ENCODE measurements around the gene GGT6.
"Not testable (repeated sequence)": the region's sequence is repeated elsewhere in the genome, so short reads cannot be mapped to it uniquely, and the experiment has no call there.

The GGT6 gene

DNA sequence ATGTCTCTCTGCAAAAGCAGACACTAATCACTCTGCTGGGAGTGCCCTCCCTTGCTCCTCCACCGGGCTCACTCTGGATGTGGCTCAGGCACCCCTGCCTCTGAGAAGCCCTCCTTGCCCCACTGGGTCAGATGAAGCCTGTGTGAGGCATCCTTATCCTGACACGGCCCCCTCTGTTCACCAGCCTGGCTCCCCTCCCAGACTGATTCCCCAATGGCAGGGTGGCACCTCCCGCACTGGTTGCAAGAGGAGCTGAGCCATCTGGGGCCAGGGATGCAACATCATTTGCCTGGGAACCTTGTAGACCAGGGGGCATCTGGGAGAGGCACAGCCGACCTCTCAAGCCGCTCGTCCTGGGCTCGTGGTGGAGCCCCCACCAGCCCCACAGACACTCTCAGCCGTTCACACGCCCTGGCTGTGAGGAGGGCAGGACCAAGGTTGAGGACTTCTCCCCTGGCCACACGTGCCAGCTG, 30.6 kb upstream of the GGT6 start:
- FAIRE-seq: no peak

- not testable (repeated sequence) for FAIRE-seq
Observed at GRCh38 chr17:4590042-4590441, 29.7 kb upstream of the GGT6 start.

GRCh38 chr17:4588898-4589625, 28.7 kb upstream of the GGT6 start:
- FAIRE-seq: no peak

DNA sequence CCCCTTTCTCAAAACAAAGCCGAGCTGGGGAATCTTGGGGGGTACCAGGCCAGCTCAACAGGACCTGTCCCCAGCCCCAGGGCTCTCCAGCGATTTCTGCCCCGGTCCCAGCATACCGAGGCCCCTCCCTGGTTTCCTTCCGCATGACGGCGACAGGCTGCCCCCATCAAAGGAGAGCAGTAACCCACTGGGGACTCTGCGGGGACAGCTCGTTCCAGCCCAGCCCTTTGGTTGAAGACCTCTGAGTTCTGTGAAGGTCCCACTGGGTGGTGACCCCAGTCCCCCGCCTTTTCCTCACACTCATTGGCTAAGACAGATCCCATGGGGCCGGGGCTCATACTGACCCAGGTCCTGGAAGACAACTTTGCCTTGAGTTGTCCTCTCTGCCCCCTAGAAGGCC, 28.0 kb upstream of the GGT6 start:
- FAIRE-seq: no peak

- FAIRE-seq: no peak
Observed at GRCh38 chr17:4587803-4588202, 27.4 kb upstream of the GGT6 start.

DNA sequence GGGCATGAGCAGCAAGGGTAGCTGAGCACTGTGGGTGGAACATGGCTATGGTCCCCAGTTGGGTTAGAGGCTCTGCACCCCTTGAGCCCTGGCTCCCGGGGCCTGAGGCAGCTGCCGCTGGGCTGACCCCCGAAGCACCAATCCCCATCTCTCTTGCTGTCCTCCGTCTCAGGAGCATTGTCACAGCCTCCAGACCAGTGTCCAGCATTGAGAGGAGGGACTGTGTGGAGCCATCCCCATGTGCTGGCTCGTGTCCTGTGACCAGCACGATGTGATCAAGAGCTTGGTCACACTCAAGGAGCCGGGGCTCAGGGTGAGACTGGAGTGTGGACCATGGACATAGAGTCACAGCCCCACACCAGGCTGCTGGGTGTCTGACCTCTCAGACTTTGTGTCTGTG, 26.8 kb upstream of the GGT6 start:
- no peak for FAIRE-seq

DNA sequence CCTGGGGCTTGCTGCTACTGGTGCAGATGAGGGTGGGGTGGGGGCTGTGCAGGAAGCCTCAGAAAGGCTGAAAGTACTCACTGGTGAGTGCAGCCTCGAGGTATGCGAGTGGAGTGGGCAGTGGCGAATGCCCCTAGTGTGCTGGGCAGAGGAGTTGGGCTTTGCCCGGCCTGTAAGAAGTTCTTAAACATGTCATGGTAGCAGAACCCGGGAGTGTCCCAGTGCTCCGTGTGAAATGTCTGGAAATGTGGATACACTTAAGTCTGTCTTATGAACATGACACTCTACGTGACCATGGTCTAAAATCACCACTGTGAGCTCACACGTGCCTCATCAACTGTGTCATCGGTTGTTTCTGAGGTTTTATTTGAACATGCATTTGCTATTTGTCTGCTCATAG, 25.7 kb upstream of the GGT6 start:
- no peak for FAIRE-seq

- no peak for FAIRE-seq
Observed at GRCh38 chr17:4585638-4585994, 25.2 kb upstream of the GGT6 start.

GRCh38 chr17:4584917-4585637, 24.7 kb upstream of the GGT6 start:
- no peak for FAIRE-seq

- FAIRE-seq: no peak
Observed at GRCh38 chr17:4584101-4584916, 23.9 kb upstream of the GGT6 start, which contains the start of gene SMTNL2. SMTNL2 (plus strand) TSS chr17:4584529; CDS start chr17:4584606, 77 bp downstream.

- FAIRE-seq: no peak
Observed at GRCh38 chr17:4583782-4584100, 23.4 kb upstream of the GGT6 start.

GRCh38 chr17:4583206-4583605, 22.8 kb upstream of the GGT6 start:
- FAIRE-seq: no peak

GRCh38 chr17:4582691-4583090, 22.3 kb upstream of the GGT6 start:
- no peak for FAIRE-seq

DNA sequence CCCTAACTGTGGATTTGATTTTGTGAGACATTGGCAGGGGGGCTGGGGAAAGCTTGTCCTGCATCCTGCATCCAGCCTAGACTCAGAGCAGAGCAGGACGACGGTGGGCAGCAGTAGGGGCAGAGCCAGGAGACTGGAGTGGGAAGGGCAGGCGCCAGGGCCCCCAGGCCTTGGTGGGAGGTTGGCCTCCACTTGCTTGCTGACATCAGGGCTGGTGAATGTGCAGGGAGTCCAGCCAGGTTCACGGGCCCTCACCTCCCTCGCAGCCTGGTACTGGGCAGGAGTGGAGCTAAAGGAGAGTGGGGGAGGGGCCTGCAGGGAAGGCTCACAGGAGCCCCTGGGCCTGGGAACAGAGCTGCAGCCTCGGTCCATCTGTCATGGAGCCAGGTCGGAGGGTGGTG, 21.7 kb upstream of the GGT6 start:
- no peak for FAIRE-seq

DNA sequence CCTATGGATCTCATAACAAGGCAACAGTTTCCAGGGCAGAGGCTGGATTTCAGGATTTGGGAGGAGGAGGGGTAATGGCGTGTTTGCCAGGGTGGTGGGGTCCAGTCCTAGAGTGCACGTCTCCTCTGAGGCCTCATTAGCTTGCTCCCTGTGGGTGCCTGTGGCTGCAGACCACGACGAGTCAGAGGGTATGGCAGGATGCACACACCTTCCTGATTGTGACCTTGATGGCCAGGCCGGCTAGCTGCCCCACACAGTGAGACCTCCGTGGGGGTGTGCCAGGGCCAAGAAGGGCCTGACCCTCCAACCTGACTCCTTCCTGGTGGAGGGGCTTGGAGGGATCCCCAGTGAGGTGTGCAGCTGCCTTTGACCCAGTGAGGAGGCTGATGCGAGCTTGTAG, 19.9 kb upstream of the GGT6 start:
- FAIRE-seq: no peak

DNA sequence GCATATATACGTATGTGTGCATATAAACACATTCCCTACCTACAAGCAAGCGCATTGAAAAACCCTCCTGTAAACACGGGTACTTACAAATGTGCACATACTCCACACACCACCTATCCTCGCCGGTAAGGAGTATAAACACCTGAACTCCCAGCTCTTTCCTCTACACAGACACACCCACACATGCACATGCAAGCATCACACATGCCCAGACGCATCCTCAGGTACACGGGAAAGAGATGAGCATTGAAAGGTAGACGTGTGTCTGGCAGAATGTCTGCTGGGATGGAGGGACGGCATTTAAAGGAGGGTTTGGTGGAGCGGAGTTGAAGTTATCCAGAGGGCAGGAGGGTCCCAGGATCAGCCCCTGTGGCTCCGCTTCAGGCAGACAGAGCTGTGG, 19.3 kb upstream of the GGT6 start:
- FAIRE-seq: no peak

DNA sequence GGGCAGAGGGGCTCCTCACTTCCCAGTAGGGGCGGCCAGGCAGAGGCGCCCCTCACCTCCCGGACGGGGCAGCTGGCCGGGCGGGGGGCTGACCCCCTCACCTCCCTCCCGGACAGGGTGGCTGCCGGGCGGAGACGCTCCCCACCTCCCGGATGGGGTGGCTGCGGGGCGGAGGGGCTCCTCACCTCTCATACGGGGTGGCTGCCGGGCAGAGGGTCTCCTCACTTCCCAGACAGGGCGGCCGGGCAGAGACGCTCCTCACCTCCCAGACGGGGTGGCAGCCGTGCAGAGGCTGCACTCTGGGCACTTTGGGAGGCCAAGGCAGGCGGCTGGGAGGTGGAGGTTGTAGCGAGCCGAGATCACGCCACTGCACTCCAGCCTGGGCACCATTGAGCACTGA, 18.0 kb upstream of the GGT6 start:
- FAIRE-seq: not testable (repeated sequence)

GRCh38 chr17:4577386-4577993, 17.1 kb upstream of the GGT6 start:
- FAIRE-seq: no peak

- FAIRE-seq: no peak
Observed at GRCh38 chr17:4576729-4577322, 16.4 kb upstream of the GGT6 start.

DNA sequence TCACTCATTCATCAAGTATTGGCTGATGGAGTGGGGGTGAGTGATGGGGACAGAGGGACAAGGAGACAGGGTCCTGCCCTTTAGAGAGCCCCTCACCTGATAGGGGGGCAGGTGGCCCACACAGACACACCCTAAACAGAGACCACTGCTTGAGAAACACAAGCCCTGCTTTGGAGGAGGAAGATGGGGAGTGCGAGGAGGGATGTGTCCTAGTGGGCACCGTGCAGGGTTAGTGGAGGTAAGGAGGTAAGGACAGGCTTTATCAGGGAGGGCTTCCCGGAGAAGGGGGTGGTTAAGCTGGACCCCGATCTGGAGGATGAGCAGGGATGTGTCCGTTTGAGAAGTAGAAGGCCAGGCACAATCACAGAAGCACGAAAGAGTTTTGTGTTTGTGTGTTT, 15.8 kb upstream of the GGT6 start:
- no peak for FAIRE-seq

DNA sequence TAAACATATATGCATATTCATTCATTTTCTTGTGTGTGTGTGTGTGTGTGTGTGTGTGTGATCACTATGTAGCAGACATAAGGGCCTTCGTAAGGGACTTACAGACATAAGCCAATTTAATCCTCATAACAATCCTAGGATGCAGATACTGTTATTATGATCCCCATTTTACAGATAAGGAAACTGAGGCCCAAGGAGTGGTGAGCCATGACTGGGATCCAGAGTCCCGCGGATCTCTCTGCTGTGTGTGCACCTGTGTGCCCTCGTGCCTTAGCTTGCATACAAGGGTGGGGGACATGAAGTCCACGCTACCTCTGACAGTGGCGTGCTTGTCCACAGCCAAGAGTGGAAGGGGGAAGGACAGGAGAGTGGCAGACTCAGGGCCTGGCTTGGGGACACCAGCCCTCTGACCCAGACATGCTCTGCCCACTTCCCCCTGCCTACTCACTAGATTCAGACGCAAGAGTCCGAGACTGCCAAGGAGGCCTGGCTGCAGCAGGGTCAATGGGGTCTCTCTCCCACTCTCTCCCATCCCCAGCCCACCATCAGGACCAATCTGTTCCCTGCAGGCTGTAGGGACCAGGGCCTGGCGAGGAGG, 14.2 kb upstream of the GGT6 start:
- no peak for FAIRE-seq

GRCh38 chr17:4573669-4574068, 13.3 kb upstream of the GGT6 start:
- FAIRE-seq: no peak

Measured in endometrium (tissue), 2 donors.